NCI-H1436 treated with DMSO at 0.1 percent for 48 hours (cell line): ENCODE data around the gene PELI3.
A peak's percentile ranks its signal among the peaks of the same experiment; 100 is the strongest.

Source experiments
- DNase-seq: peaks from one replicate; lab custom pipeline; 2025; lab: John Stamatoyannopoulos, UW

PELI3 gene

DNA sequence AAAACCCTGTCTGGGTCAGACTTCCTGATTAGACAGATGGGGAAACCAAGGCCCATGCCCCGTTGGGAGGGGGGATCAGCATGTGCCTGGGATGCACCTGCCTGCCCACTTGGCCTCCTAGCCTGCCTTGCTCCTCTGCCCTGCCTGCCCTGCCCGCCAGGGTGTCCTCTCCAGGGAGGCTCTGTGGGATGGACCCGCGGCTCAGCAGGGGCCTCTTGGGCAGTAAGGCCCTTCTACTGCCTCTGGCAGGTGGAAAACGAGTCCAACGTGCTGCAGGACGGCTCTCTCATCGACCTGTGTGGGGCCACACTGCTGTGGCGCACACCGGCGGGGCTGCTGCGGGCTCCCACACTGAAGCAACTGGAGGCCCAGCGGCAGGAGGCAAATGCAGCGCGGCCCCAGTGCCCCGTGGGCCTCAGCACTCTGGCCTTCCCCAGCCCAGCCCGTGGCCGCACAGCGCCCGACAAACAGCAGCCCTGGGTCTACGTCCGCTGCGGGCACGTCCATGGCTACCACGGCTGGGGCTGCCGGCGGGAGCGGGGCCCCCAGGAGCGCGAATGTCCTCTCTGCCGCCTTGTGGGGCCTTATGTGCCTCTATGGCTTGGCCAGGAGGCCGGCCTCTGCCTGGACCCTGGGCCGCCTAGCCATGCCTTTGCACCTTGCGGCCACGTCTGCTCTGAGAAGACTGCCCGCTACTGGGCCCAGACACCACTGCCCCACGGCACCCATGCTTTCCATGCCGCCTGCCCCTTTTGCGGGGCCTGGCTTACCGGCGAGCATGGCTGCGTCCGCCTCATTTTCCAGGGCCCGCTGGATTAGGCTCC, 8.9 kb downstream of the PELI3 start:
- no peak for DNase-seq

DNA sequence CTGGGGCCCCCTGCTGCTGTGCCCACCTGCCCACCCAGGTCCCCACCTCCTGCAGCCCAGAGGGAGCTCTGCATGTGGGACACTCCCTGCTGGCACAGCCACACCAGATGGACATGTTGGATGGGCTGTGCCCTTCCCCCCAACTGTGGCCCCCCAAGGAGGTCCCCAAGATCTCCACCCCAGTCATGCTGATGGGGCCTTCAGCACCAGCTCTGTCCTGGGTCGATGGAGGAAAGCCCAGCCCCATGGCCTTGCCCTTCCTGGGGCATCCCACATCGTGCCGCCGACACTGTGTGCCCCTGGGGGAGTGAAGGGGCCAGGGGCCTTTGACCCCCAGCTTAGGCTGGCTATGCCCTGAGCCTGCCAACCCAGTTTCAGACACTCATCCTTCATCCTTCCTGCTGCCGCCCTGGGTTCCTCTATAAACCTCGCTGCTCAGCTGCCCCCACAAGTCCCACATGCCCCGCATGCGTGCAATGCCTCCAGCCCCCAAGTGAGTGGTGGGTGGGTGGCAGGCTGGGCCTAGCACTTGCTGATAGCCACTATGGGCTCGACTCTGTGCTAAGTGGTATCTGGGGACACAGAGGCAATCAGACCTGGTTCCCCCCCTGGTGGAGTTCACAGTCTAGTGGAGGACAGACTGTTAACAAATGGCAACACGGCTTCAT, 9.6 kb downstream of the PELI3 start:
- no peak for DNase-seq

DNA sequence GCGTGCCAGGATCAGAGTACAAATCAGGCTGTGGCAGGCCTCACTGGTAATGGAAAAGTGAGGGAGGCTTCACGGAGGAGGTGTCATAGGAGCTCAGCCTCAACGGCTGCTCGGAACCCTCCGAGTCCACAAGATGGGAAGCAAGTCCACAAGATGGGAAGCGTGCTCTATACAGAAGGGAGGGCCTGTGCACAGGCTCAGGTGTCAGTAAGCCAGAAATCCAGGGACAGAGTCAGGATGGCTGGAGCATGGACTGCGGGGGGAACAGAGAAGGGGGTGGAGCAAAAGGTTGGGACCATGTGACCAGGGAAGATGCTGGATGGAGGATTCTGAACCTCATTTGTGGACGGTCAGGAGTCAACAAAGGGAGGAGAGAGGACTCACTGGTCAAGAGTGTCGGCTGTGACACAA, 10.1 kb downstream of the PELI3 start:
- no peak for DNase-seq

DNA sequence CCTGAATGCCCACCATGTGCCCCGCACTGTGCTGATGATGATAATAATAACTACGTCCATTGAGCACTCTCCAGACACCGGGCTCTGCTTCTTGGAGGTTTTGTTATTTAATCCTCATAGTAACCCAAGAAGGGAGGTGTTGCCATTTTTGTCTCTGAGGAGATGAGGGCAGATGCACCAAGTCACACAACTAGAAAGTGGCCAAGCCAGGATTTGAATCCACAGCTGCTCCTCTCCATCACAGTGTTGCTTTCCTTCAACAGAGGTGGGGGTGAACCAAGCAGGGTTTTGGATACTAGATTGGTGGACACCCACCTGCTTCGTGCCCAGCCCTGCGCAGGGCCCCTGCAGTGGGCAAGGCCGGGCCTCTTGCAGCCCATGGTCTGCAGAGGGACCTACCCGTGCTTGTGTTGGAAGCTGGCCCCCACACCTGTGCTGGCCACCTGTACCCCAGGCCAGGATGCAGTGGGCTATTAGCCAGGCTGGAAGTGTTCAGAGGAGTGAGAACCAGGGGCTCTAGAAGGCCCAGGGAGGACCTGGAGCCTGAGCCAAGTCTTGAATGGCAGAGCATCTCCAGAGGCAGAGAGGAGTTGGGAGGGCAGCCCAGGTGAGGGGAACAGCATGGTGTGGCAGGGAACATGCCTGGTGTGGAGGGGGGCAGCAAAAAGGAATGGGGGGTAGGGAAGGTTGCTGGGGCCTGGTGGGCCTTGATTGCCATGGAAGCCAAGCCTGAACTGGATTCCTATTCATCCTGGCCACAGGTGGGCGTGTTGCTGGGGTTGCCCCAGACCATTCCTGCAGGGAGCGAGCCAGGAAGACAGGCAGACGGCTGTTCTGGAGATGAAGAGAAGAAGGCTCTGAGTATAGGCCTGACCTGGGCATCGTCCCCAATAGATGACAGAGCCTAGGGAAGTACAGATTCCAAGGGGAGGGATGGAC, 10.8 kb downstream of the PELI3 start:
- DNase-seq: no peak

DNA sequence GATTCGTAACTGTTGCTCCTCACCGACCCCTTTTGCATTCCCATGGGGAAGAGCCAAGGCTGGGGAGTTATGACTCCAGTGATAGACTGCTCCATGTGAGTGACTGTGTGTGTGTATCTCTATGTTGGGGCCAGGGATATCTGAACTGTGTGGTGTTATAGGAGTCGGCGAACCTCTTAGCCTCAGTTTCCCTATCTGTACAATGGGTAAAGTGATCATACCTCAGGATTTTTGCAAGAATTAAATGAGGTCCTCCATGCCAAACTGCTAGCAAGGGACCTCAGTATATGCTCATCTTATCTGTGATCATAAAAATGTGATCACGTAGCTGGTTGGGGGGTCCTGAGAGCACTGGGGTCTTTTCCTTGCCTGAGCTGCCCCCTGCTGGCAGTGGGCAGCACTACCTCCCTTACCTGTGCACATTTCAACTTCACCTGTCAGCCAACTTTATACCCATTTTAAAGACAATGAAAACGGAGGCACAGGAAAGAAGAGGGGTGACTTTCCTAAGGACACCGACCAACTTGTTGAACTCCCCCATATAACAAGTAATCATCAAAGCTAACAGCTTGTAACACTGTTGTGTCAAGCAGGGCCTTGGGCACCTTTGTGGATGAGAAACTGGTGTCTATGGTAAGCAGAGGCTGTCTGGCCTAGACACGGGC, 12.2 kb downstream of the PELI3 start:
- no peak for DNase-seq

DNA sequence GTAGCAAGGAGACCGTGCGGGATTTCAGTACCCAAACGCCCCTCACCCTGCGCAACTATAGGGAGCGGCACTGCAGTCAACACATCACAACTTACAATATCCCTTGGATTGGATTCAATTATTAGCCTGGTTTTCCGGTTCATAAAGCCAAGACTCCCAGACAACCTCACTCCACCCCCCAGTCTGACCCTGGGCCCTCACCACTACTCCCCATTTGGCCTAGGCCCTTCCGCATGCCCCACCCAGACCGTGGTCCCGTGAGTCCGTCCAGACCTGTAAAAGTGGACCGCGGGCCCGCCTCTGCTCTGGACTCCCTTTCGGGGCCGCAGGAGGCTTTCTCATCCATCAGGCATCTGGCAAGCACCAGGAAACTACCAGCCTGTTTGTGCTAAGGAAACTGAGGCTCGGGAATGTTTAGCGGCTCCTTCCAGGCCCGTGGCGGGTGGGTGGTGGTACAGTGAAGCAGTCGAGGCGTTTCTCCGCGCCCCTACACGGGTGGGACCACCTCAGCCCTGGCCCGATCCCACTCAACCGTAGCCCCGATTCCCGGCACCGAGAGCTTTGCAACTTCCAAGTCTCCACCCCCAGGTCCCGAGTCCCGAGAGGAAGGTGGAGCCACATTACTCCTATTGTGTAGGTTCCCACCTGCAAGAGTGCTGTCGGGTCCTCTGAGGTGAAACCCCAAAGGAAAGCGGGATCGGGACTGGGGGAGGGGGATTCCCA, 12.8 kb downstream of the PELI3 start:
- no peak for DNase-seq

DNA sequence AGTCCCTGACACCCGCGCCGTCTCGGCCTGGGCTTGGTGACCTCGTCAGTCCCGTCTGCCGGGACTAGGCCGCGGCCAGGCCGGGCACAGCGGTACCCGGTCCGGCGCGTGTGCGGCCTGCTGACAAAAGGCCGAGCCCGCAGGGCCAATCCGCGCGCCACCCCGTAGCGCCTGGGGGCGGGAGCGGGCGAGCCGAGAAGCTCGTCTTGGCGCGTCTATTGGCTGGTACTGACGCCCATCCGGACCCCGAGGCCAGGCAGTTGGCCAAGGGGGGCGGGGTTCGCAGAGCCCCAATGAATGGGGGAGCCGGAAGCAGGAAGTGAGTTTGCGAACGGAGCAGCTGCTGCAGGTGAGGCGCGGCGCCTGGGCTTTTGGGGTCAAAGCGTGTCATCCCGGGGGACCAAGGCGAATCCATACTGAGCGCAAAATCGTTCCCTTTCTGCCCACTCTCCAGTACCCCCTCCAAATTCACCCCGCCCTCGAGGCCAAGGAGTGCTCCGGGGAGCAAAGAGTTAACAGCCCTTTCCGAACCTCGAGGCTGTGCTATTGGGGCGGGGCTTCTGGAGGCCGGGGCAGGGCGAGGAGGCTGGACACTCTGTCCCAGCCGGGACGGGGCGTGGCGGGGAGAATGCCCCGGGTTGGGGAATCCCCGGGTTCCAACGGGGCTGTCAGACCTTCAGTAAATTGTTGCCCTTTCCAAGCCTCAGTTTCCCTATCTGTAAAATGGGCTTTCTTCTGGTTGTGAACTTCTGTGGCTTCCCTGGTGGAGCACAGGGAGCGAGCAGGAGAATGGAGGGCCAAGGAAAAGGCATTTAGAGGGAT, 13.6 kb downstream of the PELI3 start, which contains the start of gene DPP3:
DPP3 (plus strand) TSS at position 318 of the 822 bp plus-strand sequence. CDS start 1,767 bp downstream, outside the sequence.
- peak; percentile 77 for DNase-seq

DNA sequence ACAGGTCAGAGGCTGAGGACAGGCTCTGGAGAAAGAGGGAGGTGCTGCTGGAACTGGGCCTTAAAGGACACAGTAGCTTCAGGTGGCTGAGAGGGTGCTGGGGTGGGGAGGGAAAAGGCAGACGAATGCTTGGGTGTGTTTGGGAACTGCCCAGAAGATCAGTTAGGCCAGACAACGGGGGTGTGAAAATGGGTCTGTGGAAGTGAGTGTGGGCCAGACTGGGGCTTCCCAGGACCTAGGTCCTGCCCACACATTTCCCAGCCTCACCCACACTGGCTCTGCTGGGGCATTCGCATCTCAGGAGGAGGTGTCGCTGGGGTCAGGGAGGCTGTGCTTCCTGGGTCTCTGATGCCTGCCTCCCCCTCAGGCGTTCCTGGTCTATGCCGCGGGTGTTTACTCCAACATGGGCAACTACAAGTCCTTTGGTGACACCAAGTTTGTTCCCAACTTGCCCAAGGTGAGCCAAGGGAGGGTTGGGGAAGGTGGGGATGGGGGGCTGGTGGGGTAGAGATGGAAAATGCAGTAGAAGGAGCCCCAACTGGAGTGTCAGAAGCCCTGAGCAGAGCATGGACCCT, 18.2 kb downstream of the PELI3 start:
- no peak for DNase-seq

DNA sequence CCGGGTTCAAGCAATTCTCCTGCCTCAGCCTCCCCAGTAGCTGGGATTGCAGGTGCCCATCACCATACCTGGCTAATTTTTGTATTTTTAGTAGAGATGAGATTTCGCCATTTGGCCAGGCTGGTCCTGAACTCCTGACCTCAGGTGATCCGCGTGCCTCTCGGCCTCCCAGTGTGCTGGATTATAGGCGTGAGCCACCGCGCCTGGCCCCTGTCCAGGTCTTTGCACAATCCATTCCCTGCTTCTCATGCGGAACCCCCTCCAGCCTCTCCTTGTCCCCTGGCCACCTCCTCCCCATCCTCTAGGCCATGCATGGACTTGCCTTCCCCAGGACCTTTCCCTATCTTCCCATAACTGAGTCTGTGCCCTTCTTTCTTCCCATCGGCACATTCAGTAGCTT, 22.3 kb downstream of the PELI3 start:
- DNase-seq: no peak

DNA sequence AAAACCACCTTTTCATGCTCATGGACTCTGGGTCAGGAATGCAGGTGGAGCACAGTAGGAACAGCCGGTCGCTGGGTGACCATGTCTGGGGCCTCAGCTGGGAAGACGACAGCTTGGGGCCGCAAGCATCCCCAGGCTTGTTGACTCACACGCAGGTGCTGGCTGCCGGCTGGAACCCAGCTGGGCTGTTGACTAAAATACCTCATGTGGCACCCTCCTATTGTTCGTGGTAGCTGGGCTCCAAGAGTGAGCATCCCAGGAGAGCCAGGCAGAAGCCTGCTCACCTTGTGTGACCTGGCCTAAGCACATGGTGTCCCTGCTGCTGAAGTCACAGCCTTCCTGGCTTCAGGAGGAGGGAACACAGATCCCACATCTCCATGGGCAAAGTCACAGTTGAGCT, 22.9 kb downstream of the PELI3 start:
- DNase-seq: no peak

DNA sequence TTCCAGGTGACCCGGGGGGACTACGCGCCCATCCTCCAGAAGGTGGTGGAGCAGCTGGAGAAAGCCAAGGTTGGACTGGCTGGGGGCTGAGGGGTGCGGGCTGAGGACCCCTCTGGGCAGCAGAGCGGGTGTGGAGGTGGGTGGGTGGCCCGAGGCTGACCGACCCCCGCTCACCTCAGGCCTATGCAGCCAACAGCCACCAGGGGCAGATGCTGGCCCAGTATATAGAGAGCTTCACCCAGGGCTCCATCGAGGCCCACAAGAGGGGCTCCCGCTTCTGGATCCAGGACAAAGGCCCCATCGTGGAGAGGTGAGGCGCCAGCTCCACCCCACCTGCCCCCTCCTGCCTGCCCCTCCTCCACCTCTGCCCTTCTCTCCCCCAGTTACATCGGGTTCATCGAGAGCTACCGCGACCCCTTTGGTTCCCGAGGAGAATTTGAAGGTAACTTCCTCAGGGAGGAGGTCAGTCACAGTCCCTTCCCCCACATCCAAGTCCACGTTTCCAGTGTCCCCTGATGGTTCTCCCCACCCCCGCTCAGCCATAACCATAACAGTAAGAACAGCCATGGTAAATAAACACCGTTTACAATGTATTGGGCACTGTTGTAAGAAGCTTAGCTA, 24.7 kb downstream of the PELI3 start:
- DNase-seq: no peak

DNA sequence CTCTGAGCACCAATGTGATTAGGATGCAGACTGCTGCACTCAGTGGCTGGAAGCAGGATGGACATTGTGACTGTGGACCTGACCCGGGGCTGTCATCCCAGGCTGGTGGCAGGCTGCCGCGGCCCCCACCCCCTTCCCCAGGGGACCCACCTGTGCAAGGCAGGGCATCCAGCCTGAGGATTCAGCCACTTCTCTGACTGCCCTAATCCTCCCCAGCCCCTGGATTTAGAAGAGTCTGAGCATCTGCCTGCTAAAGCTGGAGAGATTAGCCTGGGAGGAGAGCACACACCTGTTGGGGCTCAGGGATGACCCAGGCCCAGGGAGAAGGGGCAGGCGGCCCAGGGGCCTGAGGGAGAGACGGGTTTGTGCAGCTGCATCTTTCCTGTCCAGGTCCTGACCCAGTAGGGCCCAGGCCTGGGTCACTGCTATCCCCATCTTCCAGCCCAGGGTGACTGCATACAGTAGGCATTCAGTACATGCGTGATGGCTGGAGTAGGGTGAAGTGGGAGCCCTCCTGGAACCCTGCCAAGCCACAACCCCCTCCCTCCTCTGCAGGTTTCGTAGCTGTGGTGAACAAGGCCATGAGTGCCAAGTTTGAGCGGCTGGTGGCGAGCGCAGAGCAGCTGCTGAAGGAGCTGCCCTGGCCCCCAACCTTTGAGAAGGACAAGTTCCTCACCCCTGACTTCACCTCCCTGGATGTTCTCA, 25.6 kb downstream of the PELI3 start:
- no peak for DNase-seq

DNA sequence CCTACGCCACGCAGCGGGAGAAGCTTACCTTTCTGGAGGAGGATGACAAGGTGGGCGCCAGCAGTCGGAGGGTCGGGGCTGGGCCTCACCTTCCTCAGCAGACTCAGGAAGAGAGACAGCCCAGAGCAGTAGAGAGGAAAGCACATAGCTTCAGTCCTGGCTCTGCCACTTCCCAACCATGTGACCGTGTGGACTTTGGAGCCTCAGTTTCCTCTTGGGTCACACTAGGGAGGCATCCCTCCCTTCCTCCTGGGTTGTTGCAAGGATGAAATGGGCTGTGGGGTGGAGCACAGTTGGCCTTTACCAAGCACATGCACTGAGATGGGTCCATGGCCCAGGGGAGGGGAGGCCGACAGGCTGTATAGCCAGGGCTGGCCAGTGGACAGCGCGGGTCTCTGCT, 26.4 kb downstream of the PELI3 start:
- no peak for DNase-seq

DNA sequence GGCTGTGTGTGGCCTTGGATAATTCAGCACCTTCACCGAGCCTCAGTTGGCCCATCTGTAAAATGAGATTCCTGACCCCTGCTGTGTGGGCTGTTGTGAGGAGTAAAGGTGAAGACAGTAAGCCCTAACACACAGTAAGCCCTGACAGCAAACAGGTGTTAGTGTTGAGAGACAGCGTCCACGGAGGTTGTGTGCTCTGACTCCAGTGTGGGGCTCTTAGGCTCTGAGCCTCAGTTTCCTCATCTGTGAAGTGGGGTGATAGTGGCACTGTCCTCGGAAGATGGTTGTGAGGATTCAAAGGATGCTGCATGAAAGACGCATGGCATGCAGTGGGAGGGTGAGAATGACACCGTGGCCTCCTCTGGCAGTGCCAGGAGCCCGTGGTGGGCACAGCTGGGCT, 27.8 kb downstream of the PELI3 start:
- DNase-seq: no peak

DNA sequence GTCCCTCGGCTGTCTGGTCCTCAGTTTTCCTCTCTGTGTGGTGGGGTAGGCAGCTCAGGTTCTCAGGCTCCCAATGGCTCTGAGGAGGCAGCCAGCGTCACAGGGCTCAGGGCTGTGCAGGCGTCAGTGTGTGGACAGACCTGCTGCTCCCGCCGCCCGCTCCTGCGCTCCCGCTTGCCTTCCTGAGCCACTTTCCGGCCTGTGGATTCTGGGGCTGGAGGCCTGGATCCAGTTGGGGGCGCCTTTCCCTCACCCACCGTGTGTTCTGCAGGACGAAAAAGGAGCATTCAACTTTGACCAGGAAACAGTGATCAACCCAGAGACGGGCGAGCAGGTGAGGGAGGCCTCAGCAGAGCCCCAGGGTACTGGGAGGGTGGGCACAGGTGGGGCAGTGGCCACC, 28.2 kb downstream of the PELI3 start:
- DNase-seq: no peak

DNA sequence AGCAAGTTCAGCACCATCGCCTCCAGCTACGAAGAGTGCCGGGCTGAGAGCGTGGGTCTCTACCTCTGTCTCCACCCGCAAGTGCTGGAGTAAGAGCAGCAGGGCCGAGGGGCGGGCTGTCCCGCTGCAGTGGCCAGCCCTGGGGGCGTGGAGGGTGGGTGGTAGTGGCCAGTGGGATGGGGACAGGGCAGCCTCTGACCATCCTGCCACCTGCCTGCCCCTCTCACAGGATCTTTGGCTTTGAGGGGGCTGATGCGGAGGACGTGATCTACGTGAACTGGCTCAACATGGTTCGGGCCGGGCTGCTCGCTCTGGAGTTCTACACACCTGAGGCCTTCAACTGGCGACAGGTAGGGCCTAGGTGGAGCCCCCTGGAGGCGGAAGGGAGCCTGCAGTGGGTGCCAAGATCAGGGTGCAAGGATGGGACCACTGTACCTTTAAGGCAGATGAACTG, 28.7 kb downstream of the PELI3 start:
- no peak for DNase-seq

DNA sequence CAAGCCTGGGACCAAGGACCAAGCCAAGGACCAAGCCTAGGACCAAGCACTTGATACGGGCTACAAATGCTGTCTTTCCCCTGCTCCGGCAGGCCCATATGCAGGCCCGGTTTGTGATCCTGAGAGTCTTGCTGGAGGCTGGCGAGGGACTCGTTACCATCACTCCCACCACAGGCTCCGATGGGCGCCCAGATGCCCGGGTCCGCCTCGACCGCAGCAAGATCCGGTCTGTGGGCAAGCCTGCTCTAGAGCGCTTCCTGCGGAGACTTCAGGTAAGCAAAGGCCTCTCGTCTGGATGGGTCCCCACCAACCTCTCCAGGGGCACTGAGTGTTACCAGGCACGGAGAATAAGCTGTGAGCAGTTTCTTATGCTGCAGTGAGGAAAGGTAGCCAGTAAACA, 30.5 kb downstream of the PELI3 start:
- no peak for DNase-seq

DNA sequence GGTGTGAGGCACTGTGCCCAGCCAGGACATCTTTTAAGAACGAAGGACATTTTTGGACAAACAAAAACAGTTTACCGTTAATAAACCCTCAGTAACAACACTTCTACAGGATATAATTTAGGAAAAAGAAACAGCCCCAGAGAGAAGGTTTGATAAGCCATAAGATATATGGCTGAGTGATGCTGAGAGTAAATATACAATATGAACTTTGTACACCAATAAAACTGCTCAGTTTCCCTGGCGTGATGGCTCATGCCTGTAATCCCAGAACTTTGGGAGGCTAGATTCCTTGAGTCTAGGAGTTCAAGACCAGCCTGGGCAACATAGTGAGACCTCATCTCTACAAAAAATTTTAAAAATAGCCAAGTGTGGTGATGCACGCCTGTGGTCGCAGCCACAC, 31.8 kb downstream of the PELI3 start:
- no peak for DNase-seq
